Neural progenitor cell (in vitro differentiated cells): ENCODE measurements around the gene ATG10. TPM values are rescaled to one million over a fixed set of nuclear protein-coding genes. Genes with fewer than 3 reads are reported as not detected.
"Not testable (repeated sequence)": the region's sequence is repeated elsewhere in the genome, so short reads cannot be mapped to it uniquely, and the experiment has no call there.

Experiments
- DNase-seq: peaks from one replicate; pipeline ENCODE4 v3.0.0-alpha.2; 2016; ENCODE audit warnings: low spot score
- H2AFZ ChIP-seq: fragments of 200-600 bp; sonication (generic); replicated peaks from 2 replicates; pipeline ENCODE4 v1.6.1; 2016; ENCODE audit warnings: antibody characterized with exemption
- H3F3A ChIP-seq: fragments of 200-600 bp; sonication (generic); 2 replicates; pipeline ENCODE4 v1.6.1; 2016; ENCODE audit warnings: antibody characterized with exemption, low read depth
- H3K27ac ChIP-seq: fragments of 200-600 bp; sonication (generic); 2 replicates; pipeline ENCODE4 v1.5.1; 2016; ENCODE audit warnings: mild to moderate bottlenecking
- H3K27me3 ChIP-seq: fragments of 200-600 bp; sonication (generic); 2 replicates; pipeline ENCODE4 v1.6.1; 2016; ENCODE audit warnings: mild to moderate bottlenecking, moderate library complexity
- H3K36me3 ChIP-seq: fragments of 200-600 bp; sonication (generic); 2 replicates; pipeline ENCODE4 v1.5.1; 2016
- H3K4me1 ChIP-seq: fragments of 200-600 bp; sonication (generic); 2 replicates; pipeline ENCODE4 v1.6.1; 2016; ENCODE audit warnings: mixed run types
- H3K4me2 ChIP-seq: fragments of 200-600 bp; sonication (generic); 2 replicates; pipeline ENCODE4 v1.6.1; 2016
- H3K4me3 ChIP-seq: fragments of 200-600 bp; sonication (generic); 2 replicates; pipeline ENCODE4 v1.5.1; 2016
- H3K79me2 ChIP-seq: fragments of 200-600 bp; sonication (generic); 2 replicates; pipeline ENCODE4 v1.6.1; 2016; ENCODE audit warnings: low read depth
- H3K9ac ChIP-seq: fragments of 200-600 bp; sonication (generic); 2 replicates; pipeline ENCODE4 v1.6.1; 2016
- H3K9me3 ChIP-seq: fragments of 200-600 bp; sonication (generic); 2 replicates; pipeline ENCODE4 v1.5.1; 2016; ENCODE audit warnings: low read depth
- H4K20me1 ChIP-seq: fragments of 200-600 bp; sonication (generic); 2 replicates; pipeline ENCODE4 v1.6.1; 2016; ENCODE audit warnings: low read depth
- H3K27ac Mint-ChIP-seq: 3 replicates; pipeline ENCODE4 v1.8.0; 2021; ENCODE audit warnings: mixed read lengths
- H3K27me3 Mint-ChIP-seq: 2 replicates; pipeline ENCODE4 v1.8.0; 2022; ENCODE audit warnings: low read depth, mild to moderate bottlenecking, inconsistent platforms, moderate library complexity, mixed read lengths; ENCODE audit not compliant: insufficient read depth
- H3K36me3 Mint-ChIP-seq: 3 replicates; pipeline ENCODE4 v1.8.0; 2021; ENCODE audit warnings: mixed read lengths
- H3K4me1 Mint-ChIP-seq: 3 replicates; pipeline ENCODE4 v1.8.0; 2021; ENCODE audit warnings: mixed read lengths
- H3K4me3 Mint-ChIP-seq: 3 replicates; pipeline ENCODE4 v1.8.0; 2021; ENCODE audit warnings: mild to moderate bottlenecking, moderate library complexity, mixed read lengths
- H3K9me3 Mint-ChIP-seq: 3 replicates; pipeline ENCODE4 v1.8.0; 2020; ENCODE audit warnings: mixed read lengths
- EZH2 ChIP-seq: fragments of 200-600 bp; sonication (generic); IDR thresholded peaks from 2 replicates; pipeline ENCODE4 v1.6.1; 2017; ENCODE audit warnings: antibody characterized with exemption, mild to moderate bottlenecking, moderate library complexity
- EZH2phosphoT487 ChIP-seq: fragments of 200-600 bp; sonication (generic); IDR thresholded peaks from 2 replicates; pipeline ENCODE4 v1.6.1; 2017; ENCODE audit warnings: antibody characterized with exemption
- total RNA-seq: library from RNA; depleted of rRNA; stranded (reverse); fragments of >200 nt; gene quantifications from 2 replicates; pipeline ENCODE4 v1.2.3, GENCODE V29; 2015; ENCODE audit warnings: low replicate concordance
- TF ChIP-seq, protein P1 (sequence below): fragments of 200-600 bp; sonication (generic); IDR thresholded peaks from 2 replicates; pipeline ENCODE4 v1.5.1; 2017; ENCODE audit warnings: antibody characterized with exemption, mild to moderate bottlenecking

The ATG10 gene
- total RNA-seq, 1 donor from 2014 or later = 13.4 TPM

DNA sequence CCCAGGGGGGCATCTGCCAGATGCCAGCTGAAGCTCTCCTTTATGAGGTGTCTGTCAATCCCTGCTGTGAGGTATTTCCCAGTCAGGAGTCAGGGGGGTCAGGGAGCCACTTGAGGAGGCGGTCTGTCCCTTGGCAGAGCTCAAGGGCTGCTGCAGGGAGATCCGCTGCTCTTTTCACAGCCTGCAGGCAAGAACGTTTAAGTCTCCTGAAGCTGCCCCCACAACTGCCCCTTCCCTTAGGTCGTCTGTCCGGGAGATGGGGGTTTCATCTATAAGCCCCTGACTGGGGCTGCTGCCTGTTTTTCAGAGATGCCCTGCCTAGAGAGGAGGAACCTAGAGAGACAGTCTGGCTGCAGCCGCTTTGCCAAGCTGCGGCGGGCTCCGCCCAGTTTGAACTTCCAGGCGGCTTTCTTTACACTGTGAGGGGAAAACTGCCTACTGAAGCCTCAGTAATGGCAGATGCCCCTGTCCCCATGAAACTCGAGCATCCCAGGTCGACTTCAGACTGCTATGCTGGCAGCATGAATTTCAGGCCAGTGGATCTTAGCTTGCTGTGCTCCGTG lies 158.0 kb downstream of the ATG10 start:
- Mint-ChIP-seq H3K4me3 (no peak overlapping the region), H3K36me3 (peaks cover under 1% of the 10 kb centered on the region), H3K9me3 (peaks cover 36% of the 10 kb centered on the region), H3K4me1 (peaks cover 6% of the 10 kb centered on the region), H3K27me3 (no peaks in the 10 kb centered on the region), H3K27ac (no peak overlapping the region)
- TF ChIP-seq, protein P1, sequence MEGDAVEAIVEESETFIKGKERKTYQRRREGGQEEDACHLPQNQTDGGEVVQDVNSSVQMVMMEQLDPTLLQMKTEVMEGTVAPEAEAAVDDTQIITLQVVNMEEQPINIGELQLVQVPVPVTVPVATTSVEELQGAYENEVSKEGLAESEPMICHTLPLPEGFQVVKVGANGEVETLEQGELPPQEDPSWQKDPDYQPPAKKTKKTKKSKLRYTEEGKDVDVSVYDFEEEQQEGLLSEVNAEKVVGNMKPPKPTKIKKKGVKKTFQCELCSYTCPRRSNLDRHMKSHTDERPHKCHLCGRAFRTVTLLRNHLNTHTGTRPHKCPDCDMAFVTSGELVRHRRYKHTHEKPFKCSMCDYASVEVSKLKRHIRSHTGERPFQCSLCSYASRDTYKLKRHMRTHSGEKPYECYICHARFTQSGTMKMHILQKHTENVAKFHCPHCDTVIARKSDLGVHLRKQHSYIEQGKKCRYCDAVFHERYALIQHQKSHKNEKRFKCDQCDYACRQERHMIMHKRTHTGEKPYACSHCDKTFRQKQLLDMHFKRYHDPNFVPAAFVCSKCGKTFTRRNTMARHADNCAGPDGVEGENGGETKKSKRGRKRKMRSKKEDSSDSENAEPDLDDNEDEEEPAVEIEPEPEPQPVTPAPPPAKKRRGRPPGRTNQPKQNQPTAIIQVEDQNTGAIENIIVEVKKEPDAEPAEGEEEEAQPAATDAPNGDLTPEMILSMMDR = no peak
- no peak for TF ChIP-seq EZH2
- TF ChIP-seq EZH2phosphoT487 = no peak
- DNase-seq = peak; percentile 8
- no peak overlapping the region for H2AFZ ChIP-seq
- H3K79me2 ChIP-seq = no peaks in the 10 kb centered on the region
- H3F3A ChIP-seq = no peaks in the 10 kb centered on the region
- H3K36me3 ChIP-seq = no peaks in the 10 kb centered on the region
- no peaks in the 10 kb centered on the region for H3K9me3 ChIP-seq
- peak overlapping the region; percentile 13 for H3K4me2 ChIP-seq
- H3K27ac ChIP-seq = no peak overlapping the region
- no peak overlapping the region for H3K9ac ChIP-seq
- H3K4me3 ChIP-seq = no peak overlapping the region
- H3K27me3 ChIP-seq = no peaks in the 10 kb centered on the region
- peaks cover 9% of the 10 kb centered on the region for H3K4me1 ChIP-seq
- H4K20me1 ChIP-seq = no peaks in the 10 kb centered on the region

DNA sequence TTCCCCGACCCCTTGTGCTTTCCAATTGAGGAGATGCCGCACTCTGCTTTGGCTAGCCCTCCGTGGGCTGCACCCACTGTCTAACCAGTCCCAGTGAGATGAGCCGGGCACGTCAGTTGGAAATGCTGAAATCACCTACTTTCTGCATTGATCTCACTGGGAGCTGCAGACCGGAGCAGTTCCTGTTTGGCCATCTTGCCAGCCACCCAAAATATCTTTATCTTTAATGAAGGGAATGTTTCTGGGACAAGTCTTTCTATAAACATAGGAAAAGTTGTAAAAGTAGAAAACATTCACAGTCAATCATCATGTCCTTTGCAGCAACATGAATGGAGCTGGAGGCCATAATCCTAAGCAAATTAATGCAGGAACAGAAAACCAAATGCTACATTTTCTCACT lies 158.8 kb downstream of the ATG10 start:
- no peak overlapping the region for H3K4me2 ChIP-seq
- H3K27me3 Mint-ChIP-seq = no peaks in the 10 kb centered on the region
- no peak overlapping the region for H3K4me3 ChIP-seq
- H3F3A ChIP-seq = no peaks in the 10 kb centered on the region
- H3K36me3 Mint-ChIP-seq = no peaks in the 10 kb centered on the region
- TF ChIP-seq EZH2 (no peak), EZH2phosphoT487 (no peak)
- TF ChIP-seq, protein P1 = no peak
- H3K27ac Mint-ChIP-seq = no peak overlapping the region
- no peak overlapping the region for H3K9ac ChIP-seq
- no peaks in the 10 kb centered on the region for H3K27me3 ChIP-seq
- no peaks in the 10 kb centered on the region for H3K79me2 ChIP-seq
- H2AFZ ChIP-seq = no peak overlapping the region
- H3K4me1 Mint-ChIP-seq = peaks cover 6% of the 10 kb centered on the region
- H3K27ac ChIP-seq = no peak overlapping the region
- H3K4me1 ChIP-seq = peaks cover 9% of the 10 kb centered on the region
- no peaks in the 10 kb centered on the region for H3K36me3 ChIP-seq
- DNase-seq = no peak
- no peaks in the 10 kb centered on the region for H4K20me1 ChIP-seq
- no peaks in the 10 kb centered on the region for H3K9me3 ChIP-seq
- H3K4me3 Mint-ChIP-seq = no peak overlapping the region
- H3K9me3 Mint-ChIP-seq = peaks cover 38% of the 10 kb centered on the region

DNA sequence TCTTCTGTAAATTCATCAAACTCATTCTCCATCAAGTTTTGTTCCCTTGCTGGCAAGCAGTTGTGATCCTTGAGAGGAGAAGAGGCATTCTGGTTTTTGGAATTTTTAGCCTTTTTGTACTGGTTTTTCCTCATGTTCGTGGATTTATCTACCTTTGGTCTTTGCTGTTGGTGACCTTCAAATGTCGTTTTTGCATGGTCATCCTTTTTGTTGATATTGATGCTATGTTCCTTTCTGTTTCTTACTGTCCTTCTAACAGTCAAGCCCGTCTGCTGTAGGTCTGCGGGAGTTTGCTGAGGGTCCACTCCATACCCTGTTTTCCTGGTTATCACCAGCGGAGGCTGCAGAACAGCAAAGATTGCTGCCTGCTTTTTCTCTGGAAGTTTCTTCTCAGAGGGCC lies 165.4 kb downstream of the ATG10 start:
- peaks cover 36% of the 10 kb centered on the region for H3K9me3 Mint-ChIP-seq
- no peaks in the 10 kb centered on the region for H3K27me3 Mint-ChIP-seq
- Histone ChIP-seq H3K4me2 (no peak overlapping the region), H3K27ac (no peak overlapping the region), H2AFZ (no peak overlapping the region), H3K4me3 (no peak overlapping the region), H3F3A (no peaks in the 10 kb centered on the region), H3K79me2 (no peaks in the 10 kb centered on the region), H3K9ac (no peak overlapping the region), H3K36me3 (no peaks in the 10 kb centered on the region), H3K27me3 (no peaks in the 10 kb centered on the region), H3K9me3 (no peaks in the 10 kb centered on the region), H3K4me1 (no peaks in the 10 kb centered on the region), H4K20me1 (no peaks in the 10 kb centered on the region)
- peaks cover 1% of the 10 kb centered on the region for H3K36me3 Mint-ChIP-seq
- no peak overlapping the region for H3K4me3 Mint-ChIP-seq
- TF ChIP-seq EZH2phosphoT487 (no peak), EZH2 (no peak)
- TF ChIP-seq, protein P1 = no peak
- DNase-seq = no peak
- no peaks in the 10 kb centered on the region for H3K4me1 Mint-ChIP-seq
- H3K27ac Mint-ChIP-seq = no peak overlapping the region

DNA sequence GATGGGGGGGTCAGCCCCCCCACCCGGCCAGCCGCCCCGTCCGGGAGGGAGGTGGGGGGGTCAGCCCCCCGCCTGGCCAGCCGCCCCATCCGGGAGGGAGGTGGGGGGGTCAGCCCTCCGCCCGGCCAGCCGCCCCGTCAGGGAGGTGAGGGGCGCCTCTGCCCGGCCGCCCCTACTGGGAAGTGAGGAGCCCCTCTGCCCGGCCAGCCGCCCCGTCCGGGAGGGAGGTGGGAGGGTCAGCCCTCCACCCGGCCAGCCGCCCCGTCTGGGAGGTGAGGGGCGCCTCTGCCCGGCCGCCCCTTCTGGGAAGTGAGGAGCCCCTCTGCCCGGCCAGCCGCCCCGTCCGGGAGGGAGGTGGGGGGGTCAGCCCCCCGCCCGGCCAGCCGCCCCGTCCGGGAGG lies 168.0 kb downstream of the ATG10 start:
- H3K9me3 Mint-ChIP-seq = peaks cover 31% of the 10 kb centered on the region
- H3K4me3 Mint-ChIP-seq, H2AFZ ChIP-seq, H3K36me3 Mint-ChIP-seq, H3K27me3 ChIP-seq, H4K20me1 ChIP-seq, H3K27ac Mint-ChIP-seq, H3K4me2 ChIP-seq, H3K79me2 ChIP-seq, DNase-seq, H3K9me3 ChIP-seq, H3K36me3 ChIP-seq, H3F3A ChIP-seq, H3K4me1 ChIP-seq, H3K4me1 Mint-ChIP-seq, H3K4me3 ChIP-seq, H3K27me3 Mint-ChIP-seq, H3K9ac ChIP-seq, H3K27ac ChIP-seq: not testable (repeated sequence)
